Retinal pigment epithelial cell (primary cell): Measurements from ENCODE around the gene HS2ST1.

Source experiments
- DNase-seq: peaks from one replicate; pipeline ENCODE4 v3.0.0-alpha.2; 2010; ENCODE audit warnings: low read depth
- H3K4me3 ChIP-seq: 2 replicates; pipeline ENCODE4 v1.5.1; 2011; ENCODE audit warnings: mild to moderate bottlenecking, low read length, control low read depth, moderate library complexity
- CTCF ChIP-seq: conservative IDR thresholded peaks from 2 replicates; pipeline ENCODE4 v1.5.1; 2011; ENCODE audit warnings: low read depth, low read length, control low read depth, inconsistent platforms

HS2ST1 gene

GRCh38 chr1:87155170-87155569 lies 240.7 kb downstream of the HS2ST1 start:
- no peak for TF ChIP-seq CTCF
- DNase-seq = no peak
- H3K4me3 ChIP-seq = no peak overlapping the region

GRCh38 chr1:87155648-87156047 lies 241.2 kb downstream of the HS2ST1 start:
- TF ChIP-seq CTCF = no peak
- no peak for DNase-seq
- no peak overlapping the region for H3K4me3 ChIP-seq

GRCh38 chr1:87156124-87156523 lies 241.7 kb downstream of the HS2ST1 start:
- DNase-seq = no peak
- no peak for TF ChIP-seq CTCF
- no peak overlapping the region for H3K4me3 ChIP-seq

GRCh38 chr1:87159378-87159915 lies 245.0 kb downstream of the HS2ST1 start:
- no peak for TF ChIP-seq CTCF
- no peak overlapping the region for H3K4me3 ChIP-seq
- DNase-seq = no peak
